GM19468 (cell line): Measurements from ENCODE around the gene EFNB2.
A peak's percentile ranks its signal among the peaks of the same experiment; 100 is the strongest.

Experiments
- ATAC-seq: cut with Tn5 transposase; IDR thresholded peaks from one replicate; pipeline ENCODE4 v1.9.1; 2021; ENCODE audit warnings: mild to moderate bottlenecking, moderate library complexity, moderate number of reproducible peaks; ENCODE audit not compliant: unreplicated experiment; ENCODE audit errors: extremely low read depth

EFNB2 gene, protein sequence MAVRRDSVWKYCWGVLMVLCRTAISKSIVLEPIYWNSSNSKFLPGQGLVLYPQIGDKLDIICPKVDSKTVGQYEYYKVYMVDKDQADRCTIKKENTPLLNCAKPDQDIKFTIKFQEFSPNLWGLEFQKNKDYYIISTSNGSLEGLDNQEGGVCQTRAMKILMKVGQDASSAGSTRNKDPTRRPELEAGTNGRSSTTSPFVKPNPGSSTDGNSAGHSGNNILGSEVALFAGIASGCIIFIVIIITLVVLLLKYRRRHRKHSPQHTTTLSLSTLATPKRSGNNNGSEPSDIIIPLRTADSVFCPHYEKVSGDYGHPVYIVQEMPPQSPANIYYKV

GRCh38 chr13:106535552-106536243, at the start of gene EFNB2:
Gene EFNB2, minus strand, starts transcription at chr13:106535662. Its CDS starts 698 bp downstream, at chr13:106534964.
- peak; percentile 98 for ATAC-seq

- no peak for ATAC-seq
These were observed 45.8 kb upstream of the EFNB2 start for GRCh38 chr13:106581225-106581624.

DNA sequence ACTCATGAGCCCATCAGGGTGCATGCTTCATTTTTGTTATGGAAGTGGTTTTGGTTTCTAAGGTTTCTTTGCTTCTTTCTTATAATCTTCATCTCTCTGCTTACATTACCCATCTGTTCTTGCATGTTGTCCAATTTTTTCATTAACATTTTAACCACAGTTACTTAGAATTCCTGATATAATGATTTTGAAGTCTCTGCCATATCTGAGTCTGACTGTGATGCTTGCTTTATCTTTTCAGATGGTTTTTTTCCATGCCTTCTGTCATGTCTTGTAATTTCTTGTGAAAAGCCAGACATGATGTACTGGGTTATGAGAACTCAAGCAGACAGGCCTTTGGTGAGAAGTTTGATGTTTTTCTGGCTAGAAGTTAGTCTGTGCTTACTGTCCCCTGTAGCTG, 40.4 kb upstream of the EFNB2 start:
- no peak for ATAC-seq

- ATAC-seq: no peak
These were observed 38.4 kb upstream of the EFNB2 start for GRCh38 chr13:106573868-106574267.

- no peak for ATAC-seq
These were observed 37.9 kb upstream of the EFNB2 start for GRCh38 chr13:106573284-106573846.

DNA sequence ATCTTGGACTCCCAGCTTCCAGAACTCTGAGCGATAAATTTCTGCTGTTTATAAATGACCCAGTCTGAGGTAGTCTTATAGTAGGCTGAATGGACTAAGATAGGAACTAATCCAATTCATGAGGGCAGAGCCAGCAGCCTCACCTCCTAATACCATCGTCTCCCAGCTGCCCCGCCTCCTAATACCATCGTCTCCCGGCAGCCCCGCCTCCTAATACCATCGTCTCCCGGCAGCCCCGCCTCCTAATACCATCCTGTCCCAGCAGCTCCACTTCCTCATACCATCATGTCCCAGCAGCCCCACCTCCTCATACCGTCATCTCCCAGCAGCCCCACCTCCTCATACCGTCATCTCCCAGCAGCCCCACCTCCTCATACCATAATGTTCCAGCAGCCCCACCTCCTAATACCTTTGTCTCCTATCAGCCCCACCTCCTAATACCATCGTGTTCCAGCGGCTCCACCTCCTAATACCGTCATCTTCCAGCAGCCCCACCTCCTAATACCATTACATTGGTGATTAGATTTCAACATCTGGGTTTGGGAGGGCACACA, 34.9 kb upstream of the EFNB2 start:
- no peak for ATAC-seq

DNA sequence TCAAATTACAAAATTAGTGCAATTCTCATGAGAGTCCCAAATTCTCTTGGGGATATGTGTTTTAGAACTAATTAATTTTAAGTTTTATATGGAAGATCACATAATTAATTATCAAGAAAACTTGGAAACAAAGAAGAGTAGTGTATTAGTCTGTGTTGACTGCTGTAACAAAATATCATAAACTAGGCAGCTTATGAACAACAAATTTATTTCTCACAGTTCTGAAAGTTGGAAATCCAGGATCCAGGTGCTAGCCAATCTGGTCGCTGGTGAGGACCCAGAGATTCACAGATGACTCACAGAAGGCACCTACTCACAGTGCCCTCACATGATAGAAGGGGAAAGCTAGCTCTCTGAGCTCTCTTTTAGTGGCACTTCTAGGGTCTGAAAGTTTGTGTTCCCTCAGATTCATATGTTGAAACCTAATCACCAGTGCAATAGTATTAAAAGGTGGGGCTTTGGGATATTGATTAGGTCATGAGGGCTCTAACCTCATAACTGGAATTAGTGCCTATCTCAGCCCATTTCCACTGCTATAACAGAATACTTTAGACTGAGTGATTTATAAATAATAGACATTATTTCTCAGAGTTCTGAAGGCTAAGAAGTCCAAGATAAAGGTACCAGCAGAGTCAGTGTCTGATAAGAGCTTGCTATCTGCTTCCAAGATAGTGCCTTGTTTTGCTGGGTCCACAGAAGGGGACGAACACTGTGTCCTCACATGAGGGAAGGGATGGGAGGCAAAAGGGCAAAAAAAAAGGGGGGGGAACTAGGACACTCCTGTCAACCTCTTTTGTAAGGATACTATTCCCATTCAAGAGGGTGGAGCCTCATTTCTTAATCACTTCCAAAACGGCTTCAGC, 34.0 kb upstream of the EFNB2 start:
- no peak for ATAC-seq

DNA sequence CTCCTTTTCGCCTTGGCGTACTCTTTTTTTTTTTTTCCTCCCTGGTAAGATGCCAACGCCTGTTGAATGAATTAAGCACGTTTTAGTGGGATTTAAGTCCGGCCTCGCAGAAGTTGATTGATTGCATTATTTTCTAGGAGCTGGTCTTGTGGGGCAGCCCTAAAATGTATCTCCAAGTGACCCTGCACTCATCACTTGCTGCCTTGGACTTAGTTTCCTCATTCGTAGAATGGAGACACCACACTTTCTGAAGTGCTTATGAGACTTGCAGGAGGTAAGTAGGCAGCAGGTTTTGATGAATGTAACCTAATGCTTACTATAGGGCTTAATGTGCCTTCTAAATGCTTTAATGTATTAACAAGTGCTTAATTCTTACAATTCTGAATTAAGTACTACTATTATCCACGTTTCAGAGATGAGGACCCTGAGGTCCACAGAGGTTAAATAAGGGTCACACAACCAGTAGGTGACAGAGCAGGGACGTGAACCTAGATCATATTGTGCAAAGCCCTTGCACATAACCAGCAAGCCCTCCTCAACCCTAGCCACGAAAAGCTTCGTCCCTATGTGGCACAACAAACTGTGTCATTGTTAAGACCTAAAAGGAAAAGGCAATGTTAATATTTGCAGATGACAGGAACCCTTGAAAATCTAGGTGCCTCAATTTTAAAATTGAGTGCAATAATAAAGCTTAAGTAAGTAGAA, 33.0 kb upstream of the EFNB2 start:
- peak; percentile 2 for ATAC-seq

DNA sequence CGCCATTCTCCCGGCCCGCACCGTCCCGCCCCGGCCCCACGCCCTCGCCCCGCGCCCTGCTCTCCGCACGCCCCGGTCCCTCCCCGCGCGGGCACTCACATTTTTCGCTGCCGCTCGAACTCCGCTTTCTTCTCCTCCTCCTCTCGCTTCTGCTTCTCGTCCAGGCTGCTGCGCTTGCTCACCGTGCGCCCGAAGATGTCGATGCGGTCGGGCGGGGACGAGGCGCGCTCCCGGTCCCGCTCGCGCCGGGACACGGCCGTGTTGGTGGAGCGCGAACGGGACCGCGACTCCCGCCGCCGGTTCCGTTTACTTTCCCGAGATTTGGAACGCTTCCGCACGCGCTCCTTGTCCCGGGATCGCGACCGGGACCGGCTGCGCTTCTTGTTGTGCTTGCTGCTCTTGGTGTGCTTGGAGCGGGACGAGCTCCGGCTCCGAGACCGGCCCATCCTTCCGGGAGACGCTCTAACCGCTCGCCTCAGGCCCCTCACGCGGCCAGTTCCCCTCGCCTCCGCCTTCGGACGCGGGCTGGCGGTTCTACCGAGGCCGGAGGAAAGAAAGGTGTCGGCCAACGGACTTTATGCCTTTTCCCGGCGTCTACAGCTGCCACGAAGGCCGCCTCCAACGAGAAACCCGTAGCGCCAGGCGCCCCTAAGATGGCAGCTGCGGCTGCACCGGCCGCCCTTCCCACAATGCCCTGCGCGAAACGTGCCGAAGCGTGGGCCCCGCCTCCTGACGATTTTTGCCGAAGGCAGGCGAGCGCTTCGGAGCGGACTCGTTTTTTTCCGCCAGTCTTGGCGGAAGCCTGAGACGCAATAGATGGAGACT, 32.2 kb upstream of the EFNB2 start, which contains the start of gene ARGLU1:
Gene ARGLU1, minus strand, starts transcription at position 664 of the 825 bp plus-strand sequence. Its CDS starts 218 bp downstream, at position 446.
- peak; percentile 73 for ATAC-seq

- no peak for ATAC-seq
These were observed 31.4 kb upstream of the EFNB2 start for GRCh38 chr13:106566641-106567473.

- no peak for ATAC-seq
These were observed 29.8 kb upstream of the EFNB2 start for GRCh38 chr13:106565127-106565775.

DNA sequence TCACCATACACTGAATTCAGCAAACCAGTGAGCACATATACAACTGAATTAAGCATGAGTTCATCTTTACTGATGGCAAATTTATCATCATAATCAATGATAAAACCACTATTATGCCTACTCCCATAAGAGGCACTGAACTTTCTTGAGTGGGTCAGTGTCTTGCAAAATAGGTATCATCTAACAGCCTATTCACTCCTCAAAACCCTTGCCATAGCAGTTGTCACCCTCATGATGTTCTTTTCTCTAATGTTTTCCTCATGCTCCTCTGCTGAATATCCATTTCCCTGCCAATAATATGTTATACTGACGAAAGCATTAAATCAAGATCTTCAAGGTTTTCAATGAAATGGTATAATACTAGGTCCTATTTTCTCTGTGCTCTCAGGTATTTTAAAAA, 26.8 kb upstream of the EFNB2 start:
- ATAC-seq: no peak

DNA sequence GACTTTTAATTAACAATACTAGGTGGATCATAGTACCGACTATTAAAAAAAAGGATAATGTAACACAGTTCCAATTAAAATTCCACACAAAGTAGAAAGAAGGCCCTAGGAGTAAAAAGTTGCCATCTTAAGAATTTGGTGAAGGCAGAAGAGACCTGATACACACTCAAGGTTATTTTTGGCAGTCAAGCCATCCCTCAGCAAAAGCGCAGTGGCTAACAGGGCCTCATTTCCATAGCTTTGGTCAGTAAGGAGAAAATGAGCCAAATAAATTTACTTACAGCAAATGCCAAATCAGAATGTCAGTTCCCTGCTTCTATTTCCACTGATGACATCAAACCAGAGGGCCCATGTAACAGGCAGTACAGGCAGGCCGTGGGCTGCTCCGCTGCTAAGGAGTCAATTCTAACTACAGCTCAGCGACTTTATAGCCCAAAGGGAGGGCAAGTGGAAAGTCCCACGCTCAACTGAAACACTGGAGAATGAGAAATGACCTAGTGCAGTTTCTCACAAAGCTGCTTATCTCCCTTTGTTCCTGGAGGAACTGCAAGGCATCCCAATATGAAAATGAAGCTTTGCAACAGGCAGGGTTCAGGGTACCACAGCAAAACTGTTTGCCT, 26.2 kb upstream of the EFNB2 start:
- no peak for ATAC-seq

GRCh38 chr13:106560821-106561220, 25.4 kb upstream of the EFNB2 start:
- peak; percentile 25 for ATAC-seq

- ATAC-seq: no peak
These were observed 23.1 kb upstream of the EFNB2 start for GRCh38 chr13:106558527-106558926.

DNA sequence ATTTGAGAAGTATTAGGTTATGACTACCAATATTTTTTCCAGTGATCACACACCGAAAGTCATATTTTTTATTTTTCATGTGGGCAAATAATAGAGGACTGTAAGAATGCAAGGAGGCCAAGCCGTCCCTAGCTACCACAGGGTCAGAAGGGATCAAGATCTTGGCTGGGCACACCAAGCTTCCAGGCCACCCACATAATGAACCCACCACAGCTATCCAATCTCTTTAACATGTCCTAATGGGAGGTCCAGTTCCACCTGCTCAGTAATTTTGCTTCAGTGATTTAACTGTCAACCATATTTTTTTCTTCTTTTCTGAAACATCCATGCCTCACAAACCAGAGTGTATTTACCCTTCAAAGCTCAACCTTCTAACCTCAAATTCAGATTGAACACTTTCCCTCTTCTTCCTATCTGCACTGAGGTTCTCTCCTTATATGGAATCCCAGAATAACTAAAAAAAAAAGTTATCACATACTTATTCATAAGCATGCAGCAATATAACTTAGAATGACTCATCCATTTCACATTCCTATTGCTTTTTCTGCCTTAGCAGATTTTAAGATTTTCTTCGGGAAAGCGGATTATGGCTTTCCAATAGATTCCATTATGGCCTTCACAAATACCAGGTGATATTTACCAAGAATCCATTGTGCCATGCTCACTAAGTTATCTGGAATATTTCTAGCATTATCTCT, 20.3 kb upstream of the EFNB2 start:
- no peak for ATAC-seq
